NCI-H1417 (cell line): Measurements from ENCODE around the gene GMCL1.
A peak's percentile ranks its signal among the peaks of the same experiment; 100 is the strongest.
"Not testable (repeated sequence)": the region's sequence is repeated elsewhere in the genome, so short reads cannot be mapped to it uniquely, and the experiment has no call there.

Source experiments
- DNase-seq, 3 experiments: peaks; one replicate each; lab custom pipeline; 2025; lab: John Stamatoyannopoulos, UW

GMCL1 gene

GRCh38 chr2:69848186-69848790 lies 18.8 kb downstream of the GMCL1 start:
- DNase-seq, result no peak

DNA sequence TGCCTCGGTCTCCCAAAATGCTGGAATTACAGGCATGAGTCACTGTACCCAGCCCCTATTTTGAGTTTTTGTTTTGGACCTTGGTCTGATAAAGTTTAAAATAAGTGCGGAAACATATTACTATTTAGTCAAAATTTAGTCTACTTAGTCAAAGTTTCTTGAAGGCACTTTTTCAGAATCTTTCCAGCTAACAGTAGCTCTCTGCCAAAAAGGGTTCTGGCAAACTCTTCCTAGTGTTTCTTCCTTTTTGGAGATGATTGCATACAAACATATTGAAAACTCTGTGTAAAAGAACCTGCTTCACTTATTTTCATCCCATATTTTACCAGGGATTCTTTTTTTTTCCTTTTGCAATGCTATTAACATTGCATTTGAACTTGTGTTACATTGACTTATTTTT lies 28.8 kb downstream of the GMCL1 start:
- no peak for DNase-seq

GRCh38 chr2:69863298-69863697 lies 33.8 kb downstream of the GMCL1 start:
- no peak for DNase-seq

DNA sequence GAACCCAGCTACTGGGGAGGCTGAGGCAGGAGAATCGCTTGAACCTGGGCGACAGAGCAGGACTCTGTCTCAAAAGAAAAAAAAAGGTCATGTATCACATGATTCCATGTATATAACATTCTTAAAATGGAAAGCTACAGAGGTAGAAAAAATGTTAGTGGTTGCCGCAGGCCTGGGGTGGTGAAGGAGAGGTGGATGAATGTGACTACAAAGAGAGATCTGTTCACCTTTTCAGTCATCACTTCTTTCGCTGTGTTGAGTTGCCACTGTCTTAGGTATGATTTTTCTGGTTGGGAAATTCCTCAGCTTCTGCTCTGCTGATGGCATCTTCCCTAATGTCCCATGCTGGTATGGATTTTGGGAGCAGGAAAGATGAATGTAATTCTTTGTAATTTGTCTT lies 59.0 kb downstream of the GMCL1 start:
- no peak for DNase-seq

DNA sequence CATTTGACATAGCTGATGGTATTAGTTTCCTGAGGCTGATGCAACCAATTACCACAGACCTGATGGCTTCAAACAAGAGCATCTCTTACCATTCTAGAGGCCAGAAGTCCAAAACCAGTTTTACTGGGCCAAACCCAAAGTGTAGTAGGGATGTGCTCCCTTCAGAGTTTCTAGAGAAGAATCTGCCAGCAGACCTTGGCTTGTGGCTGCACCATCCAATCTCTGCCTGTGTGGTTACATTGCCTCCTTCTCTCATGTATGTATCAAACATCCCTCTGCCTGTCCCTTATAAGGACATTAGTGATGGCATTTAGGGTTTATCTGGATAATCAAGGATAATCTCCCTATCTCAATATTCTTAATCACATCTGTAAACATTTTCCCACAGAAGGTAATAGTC lies 59.8 kb downstream of the GMCL1 start:
- DNase-seq, result no peak

- DNase-seq, result no peak
Measured at GRCh38 chr2:69890881-69891280, 61.4 kb downstream of the GMCL1 start.

DNA sequence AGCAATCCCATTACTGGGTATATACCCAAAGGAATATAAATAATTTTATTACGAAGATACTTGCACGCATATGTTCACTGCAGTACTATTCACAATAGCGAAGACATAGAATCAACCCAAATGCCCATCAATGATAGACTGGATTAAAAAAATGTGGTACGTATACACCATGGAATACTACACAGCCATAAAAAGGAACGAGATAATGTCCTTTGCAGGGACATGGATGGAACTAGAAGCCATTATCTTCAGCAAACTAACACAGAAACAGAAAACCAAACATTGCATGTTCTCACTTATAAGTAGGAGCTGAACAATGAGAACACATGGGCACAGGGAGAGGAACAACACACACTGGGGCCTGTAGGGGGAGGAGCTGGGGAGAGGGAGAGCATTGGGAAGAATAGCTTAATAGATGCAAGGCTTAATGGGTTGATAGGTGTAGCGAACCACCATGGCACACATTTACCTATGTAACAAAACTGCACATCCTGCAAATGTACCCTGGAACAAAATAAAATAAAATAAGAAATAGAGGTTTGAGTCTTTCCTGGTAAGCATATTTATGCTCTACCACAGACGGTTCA lies 63.5 kb downstream of the GMCL1 start:
- peak in 1 of 3 experiments; percentile 45 for DNase-seq

GRCh38 chr2:69893684-69894551 lies 64.5 kb downstream of the GMCL1 start, which contains the start of gene SNRNP27:
Gene SNRNP27 (plus strand): TSS chr2:69893956. CDS start chr2:69893985, 29 bp downstream.
- DNase-seq, result peak; percentile 86 to 91 (median 91)

GRCh38 chr2:69894737-69895136 lies 65.3 kb downstream of the GMCL1 start:
- DNase-seq, result not testable (repeated sequence)

DNA sequence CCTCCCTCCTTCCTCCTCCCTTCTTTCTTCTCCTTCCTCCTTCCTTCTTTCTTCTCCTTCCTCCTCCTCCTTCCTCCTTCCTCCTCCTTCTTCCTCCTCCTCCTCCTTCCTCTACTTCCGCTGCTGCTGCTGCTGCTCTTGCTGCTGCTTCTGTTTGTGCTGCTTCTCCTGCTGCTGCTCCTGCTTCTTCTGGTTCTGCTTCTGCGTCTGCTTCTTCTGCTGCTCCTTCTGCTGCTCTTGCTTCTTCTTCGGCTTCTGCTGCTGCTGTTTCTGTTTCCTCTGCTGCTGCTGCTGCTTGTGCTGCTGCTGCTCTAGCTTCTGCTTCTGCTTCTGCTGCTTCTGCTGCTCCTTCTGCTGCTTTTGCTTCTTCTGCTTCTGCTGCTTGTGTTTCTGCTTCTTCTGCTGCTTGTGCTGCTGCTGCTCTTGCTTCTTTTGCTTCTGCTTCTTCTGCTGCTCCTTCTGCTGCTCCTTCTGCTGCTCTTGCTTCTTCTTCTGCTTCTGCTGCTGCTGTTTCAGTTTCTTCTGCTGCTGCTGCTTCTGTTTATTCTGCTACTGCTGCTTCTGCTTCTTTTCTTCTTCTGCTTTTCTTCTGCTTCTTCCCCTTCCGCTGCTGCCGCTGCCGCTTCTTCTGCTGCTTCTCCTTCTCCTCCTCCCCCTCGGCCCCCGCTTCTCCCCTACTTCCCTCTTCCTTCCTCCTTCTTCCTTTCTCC lies 72.9 kb downstream of the GMCL1 start:
- DNase-seq, result no peak

- DNase-seq, result no peak
Measured at GRCh38 chr2:69907216-69907615, 77.8 kb downstream of the GMCL1 start.

DNA sequence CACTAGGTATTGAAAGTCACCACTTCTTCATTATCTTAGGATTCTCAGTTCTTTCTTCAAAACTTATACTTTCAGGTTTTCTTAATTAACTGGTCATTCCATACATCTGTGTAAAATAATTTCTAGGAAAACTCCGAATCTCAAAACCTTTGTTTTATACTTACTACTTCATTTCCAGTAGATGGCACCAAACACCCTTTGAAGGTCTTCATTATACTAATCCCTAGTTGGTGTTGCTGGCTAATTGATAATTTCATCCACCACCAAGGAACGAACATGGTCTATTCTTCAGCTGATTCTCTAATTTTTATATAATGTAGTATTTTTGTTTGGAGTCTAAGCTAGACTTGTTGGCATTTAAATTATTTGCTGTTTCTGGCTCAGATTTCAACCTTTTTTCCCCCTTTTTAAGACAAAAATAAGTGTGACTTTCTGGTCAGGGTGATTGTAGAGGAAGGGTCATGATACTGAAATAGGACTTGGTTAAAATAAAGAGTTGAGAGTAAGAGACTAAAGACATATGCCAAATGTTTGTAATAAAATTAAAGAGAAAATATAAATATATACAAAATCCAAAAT lies 82.6 kb downstream of the GMCL1 start:
- peak; percentile 31 to 81 (median 58) for DNase-seq

DNA sequence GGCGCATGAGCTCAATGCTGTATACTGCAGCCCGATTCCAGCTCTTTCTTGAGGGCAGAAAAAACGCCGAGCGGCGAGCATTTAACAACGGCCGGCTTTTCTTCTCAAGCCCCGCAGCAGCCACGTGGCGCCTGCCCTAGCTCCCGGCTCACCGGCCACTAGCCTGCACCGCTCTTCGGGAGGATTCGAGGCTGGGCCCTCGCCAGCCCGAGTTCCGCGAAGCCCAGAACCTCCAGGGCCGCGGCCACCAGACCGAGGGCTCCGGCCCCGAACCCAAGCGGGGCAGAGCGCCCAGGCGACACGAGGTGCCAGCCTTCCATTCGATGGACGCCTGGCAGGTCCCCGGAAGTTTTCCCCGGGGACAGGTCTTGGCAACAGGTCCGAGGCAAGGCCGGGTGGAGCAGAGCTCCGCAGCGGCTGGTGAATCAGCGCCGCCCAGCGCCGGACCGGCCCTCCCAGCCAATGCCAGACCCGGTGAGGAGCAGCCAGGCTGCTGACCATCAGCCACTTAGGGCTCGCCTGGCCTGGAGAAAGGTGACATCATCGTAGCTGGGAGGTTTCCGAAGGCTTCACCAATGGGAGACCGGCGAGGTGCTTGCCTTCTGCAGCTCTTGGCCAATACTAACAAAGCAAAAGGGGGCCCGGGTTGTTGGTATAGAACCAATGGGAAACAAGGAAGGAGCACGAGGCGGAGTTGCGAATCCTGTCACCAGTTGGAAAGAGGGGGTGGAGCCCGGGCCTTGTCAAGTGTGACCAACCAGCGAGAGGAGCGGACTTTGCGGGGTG lies 84.9 kb downstream of the GMCL1 start:
- peak; percentile 100 for DNase-seq

DNA sequence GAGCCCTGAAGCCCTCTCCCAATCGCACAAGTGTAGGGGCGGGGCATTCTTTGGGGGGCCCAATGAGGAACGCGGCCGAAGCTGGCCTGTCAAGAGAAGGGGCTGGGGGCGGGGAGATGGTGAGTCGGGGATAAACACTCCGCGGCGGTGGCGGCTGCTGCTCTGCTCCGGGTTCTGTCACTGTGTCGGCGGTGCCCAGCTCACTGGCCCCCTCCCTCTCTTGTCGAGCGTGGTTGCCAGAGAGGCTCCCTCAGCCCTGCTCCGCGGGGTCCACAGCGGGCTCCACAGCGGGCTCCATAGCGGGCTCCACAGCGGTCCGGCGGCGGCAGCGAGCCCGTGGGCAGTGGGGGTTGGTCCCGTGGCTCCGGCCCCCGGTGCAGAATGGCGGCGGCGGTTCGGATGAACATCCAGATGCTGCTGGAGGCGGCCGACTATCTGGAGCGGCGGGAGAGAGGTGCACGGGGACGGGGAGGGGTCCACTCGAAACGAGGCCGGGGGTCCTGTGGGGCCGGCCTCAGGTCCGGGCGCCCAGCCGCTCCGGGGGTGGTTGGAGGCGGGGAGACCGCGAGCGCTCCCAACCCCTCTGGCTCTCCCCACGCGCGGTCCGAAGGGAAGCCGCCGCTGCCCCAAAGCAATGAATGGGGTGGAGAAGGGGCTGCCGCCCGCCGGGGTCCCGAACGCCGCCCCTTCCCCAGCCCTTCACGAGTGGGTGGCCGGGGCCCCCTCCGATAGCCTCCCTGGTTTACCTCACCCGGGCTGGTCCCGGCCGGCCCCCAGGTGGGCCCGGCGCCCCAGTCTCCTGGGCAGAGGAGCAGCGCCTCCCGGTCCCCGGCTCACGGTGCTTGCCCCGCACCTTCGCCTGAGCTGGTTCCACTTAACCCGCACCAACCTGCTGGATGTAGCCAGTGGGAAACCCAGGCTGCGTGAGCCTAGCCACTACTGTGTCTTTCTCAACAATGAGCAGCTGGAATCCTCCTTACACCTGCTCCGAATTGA lies 85.8 kb downstream of the GMCL1 start, which contains the start of gene MXD1:
TSS of gene MXD1 (plus strand) at position 160 of the 996 bp plus-strand sequence. CDS start at position 382, 222 bp downstream.
- DNase-seq, result peak in 2 of 3 experiments; percentile 53 to 61

DNA sequence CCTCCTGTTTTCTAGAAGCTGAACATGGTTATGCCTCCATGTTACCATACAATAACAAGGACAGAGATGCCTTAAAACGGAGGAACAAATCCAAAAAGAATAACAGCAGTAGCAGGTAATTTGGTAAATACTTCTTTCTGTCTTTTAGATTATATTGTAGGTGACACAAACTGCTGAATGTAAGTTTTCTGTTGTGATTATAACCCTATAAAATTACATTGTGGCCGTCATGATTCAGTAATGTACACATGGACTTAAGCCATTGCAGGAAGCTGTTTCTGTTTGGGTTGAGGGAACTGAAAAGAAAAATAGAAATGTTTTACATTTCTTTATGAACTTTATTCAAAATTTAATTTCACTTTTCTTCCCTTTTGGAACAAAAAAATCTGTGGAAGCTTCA lies 86.6 kb downstream of the GMCL1 start:
- no peak for DNase-seq

- no peak for DNase-seq
Measured at GRCh38 chr2:69917852-69918251, 88.4 kb downstream of the GMCL1 start.

DNA sequence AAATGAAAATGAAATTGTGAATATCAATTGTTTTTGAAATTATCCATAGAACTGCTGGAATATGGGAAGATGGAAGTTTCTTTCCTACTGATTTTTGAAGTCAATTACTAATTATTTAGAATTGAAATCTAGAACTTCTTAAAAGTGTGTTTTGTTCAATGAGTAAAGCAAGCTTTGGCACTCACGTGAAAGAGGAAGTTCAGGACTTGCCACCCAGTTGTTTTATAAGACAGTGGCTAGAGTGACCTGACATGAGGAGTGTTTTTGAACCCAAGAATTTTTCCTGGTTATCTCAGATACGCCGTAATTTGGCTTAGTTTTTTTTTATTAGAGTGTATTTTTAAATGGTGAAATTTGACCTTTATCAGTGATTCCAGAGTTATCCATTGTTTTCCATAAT lies 88.9 kb downstream of the GMCL1 start:
- DNase-seq, result no peak

DNA sequence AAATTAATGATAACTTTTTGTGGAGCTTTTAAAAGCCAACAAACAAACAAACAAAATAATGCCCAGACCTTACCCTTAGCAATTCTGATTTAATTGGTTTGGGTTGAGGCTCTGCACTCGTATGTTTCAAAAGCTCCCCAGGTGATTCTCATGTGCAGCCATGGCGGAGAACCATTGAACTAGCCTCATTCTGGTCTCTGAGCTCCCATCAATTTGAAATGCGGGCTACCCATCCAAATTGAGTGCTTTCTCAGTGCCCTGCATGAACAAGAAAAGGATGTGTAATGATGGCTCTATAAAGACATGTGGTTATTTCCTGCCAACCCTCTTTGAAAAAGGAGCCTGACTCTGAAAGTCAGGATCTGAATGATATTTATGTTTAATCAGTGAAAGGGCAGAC lies 93.7 kb downstream of the GMCL1 start:
- no peak for DNase-seq

GRCh38 chr2:69926849-69927515 lies 97.5 kb downstream of the GMCL1 start:
- DNase-seq, result no peak
